ENCODE results near the gene DUS4L.

DNA sequence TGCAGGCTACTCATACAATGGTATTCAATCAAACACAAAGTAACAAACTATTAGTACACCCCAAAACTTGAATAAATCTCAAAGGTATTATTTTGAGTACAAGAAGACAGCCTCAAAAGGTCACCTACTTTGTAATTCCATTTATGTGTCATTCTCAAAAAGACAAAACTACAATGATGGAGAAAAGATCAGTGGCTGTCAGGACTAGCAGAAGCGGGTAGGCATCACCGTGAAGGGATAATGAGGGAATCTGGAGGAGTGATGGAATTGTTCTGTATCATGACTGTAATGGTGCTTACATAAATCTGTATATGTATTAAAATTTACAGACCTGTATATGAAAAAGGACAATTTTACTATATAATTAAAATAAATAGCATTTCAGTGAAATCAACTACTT lies 37.1 kb upstream of the DUS4L start:
- TF ChIP-seq, protein P1, sequence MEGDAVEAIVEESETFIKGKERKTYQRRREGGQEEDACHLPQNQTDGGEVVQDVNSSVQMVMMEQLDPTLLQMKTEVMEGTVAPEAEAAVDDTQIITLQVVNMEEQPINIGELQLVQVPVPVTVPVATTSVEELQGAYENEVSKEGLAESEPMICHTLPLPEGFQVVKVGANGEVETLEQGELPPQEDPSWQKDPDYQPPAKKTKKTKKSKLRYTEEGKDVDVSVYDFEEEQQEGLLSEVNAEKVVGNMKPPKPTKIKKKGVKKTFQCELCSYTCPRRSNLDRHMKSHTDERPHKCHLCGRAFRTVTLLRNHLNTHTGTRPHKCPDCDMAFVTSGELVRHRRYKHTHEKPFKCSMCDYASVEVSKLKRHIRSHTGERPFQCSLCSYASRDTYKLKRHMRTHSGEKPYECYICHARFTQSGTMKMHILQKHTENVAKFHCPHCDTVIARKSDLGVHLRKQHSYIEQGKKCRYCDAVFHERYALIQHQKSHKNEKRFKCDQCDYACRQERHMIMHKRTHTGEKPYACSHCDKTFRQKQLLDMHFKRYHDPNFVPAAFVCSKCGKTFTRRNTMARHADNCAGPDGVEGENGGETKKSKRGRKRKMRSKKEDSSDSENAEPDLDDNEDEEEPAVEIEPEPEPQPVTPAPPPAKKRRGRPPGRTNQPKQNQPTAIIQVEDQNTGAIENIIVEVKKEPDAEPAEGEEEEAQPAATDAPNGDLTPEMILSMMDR (IDR thresholded peaks at IDR 0.05) = no peak
- no peak for TF ChIP-seq POLR2AphosphoS5 (IDR thresholded peaks at IDR 0.05; ENCODE audit: low read depth, low read length)
